ENCODE measurements around the gene LINGO4. TPM values are rescaled to one million over a fixed set of nuclear protein-coding genes. Genes with fewer than 3 reads are reported as not detected.

Gene LINGO4
- total RNA-seq, 1 experiment from 2014 or later: not detected

Other genes with a start within 250 kb of the LINGO4 start
- gene SNX27, start 193.4 kb downstream of the LINGO4 start, total RNA-seq (2014; rRNA removed; shearing (Covaris generic)): 15.4 and 19.6 TPM in 2 replicates
- gene CELF3, start 88.6 kb downstream of the LINGO4 start, total RNA-seq (2014; rRNA removed; shearing (Covaris generic)): not detected in 2 replicates
- not detected in 2 replicates for gene RIIAD1, start 83.9 kb downstream of the LINGO4 start, total RNA-seq (2014; rRNA removed; shearing (Covaris generic))
- gene MRPL9, start 41.9 kb downstream of the LINGO4 start, total RNA-seq (2014; rRNA removed; shearing (Covaris generic)): 101 and 156 TPM in 2 replicates
- gene TDRKH, start 14.9 kb downstream of the LINGO4 start, total RNA-seq (2014; rRNA removed; shearing (Covaris generic)): 4.6 and 5.5 TPM in 2 replicates
- not detected in 2 replicates for gene RORC, start 26.4 kb upstream of the LINGO4 start, total RNA-seq (2014; rRNA removed; shearing (Covaris generic))
- not detected in 2 replicates for gene C2CD4D, start 34.4 kb upstream of the LINGO4 start, total RNA-seq (2014; rRNA removed; shearing (Covaris generic))
- gene THEM5, start 48.3 kb upstream of the LINGO4 start, total RNA-seq (2014; rRNA removed; shearing (Covaris generic)): not detected in 2 replicates
- 14.8 and 19.7 TPM in 2 replicates for gene THEM4, start 104.1 kb upstream of the LINGO4 start, total RNA-seq (2014; rRNA removed; shearing (Covaris generic))
- gene S100A10, start 188.4 kb upstream of the LINGO4 start, total RNA-seq (2014; rRNA removed; shearing (Covaris generic)): 165 and 220 TPM in 2 replicates
- 1,017 and 1,277 TPM in 2 replicates for gene S100A11, start 231.6 kb upstream of the LINGO4 start, total RNA-seq (2014; rRNA removed; shearing (Covaris generic))